Activated CD4-positive, alpha-beta T cell treated with anti-CD3 and anti-CD28 coated beads for 36 hours (primary cell): ENCODE results near the gene GMPR2. TPM values are rescaled to one million over a fixed set of nuclear protein-coding genes. Genes with fewer than 3 reads are reported as not detected.

Source experiments
- ATAC-seq: fragments of 200-7000 bp; cut with Tn5 transposase; one replicate; pipeline ENCODE4 v1.10.0; 2021; ENCODE audit warnings: mild to moderate bottlenecking, moderate library complexity
- CTCF ChIA-PET: fragments of 350-600 bp; sonication (Branson Sonifier 250); formaldehyde crosslinking; loops from one replicate; lab custom pipeline; 2021; ENCODE audit warnings: antibody characterized with exemption; lab: Charles Lee
- POLR2A ChIA-PET: fragments of 350-600 bp; sonication (Branson Sonifier 250); formaldehyde crosslinking; loops from one replicate; lab custom pipeline; 2021; ENCODE audit warnings: antibody characterized with exemption, inconsistent platforms; lab: Charles Lee
- DNase-seq: peaks from one replicate; pipeline ENCODE4 v3.0.0-alpha.2; 2020
- H3K27ac Mint-ChIP-seq: one replicate; pipeline ENCODE4 v1.8.0; 2021; ENCODE audit warnings: mixed read lengths
- H3K27me3 Mint-ChIP-seq: one replicate; pipeline ENCODE4 v1.8.0; 2021; ENCODE audit warnings: mixed read lengths
- H3K36me3 Mint-ChIP-seq: one replicate; pipeline ENCODE4 v1.8.0; 2021; ENCODE audit warnings: low read depth, mixed read lengths
- H3K4me1 Mint-ChIP-seq: one replicate; pipeline ENCODE4 v1.8.0; 2021; ENCODE audit warnings: mixed read lengths
- H3K4me3 Mint-ChIP-seq: one replicate; pipeline ENCODE4 v1.8.0; 2021; ENCODE audit warnings: mild to moderate bottlenecking, moderate library complexity, mixed read lengths
- H3K9me3 Mint-ChIP-seq: one replicate; pipeline ENCODE4 v1.8.0; 2021; ENCODE audit warnings: low read depth, mixed read lengths
- intact Hi-C, 2 experiments: fragments of 100-400 bp; cut with DNase I in 1 of 2; cut with micrococcal nuclease in 1 of 2; formaldehyde crosslinking; loops; one replicate each; pipeline versions ENCODE4 v1.14.2 to v1.15.1; 2022 to 2024; cut with DNase I, micrococcal nuclease
- total RNA-seq, 2 experiments: library from RNA; stranded (reverse); gene quantifications; one replicate each; pipeline ENCODE4 v1.2.3, GENCODE V29; 2021

Gene GMPR2
- total RNA-seq, 2 experiments from 2014 or later, result 56.7 to 59.6 TPM

DNA sequence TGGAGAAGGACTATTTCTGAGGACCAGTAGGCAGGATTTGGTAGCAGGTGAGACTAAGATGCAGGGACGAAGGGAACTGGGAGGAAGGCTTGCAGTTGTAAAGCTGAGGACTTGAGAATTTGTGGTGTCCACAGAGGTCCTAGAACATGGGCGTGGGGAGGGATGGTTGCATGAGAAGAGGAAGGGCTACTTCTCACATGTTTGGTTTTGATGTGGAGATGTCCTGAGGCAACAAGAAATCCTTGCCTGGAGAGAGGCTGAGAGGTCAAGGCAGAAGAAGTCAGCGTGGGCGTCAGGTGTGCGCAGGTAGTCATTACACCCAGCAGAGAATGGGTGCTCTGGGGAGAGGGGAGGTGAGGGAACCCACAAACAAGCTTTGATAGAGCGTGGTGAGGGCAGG, 44.3 kb downstream of the GMPR2 start:
- Mint-ChIP-seq H3K36me3 (peaks cover 7% of the 10 kb centered on the region), H3K27me3 (no peaks in the 10 kb centered on the region), H3K27ac (peak overlapping the region; percentile 22), H3K4me1 (peaks cover 76% of the 10 kb centered on the region), H3K9me3 (peaks cover 4% of the 10 kb centered on the region), H3K4me3 (no peak overlapping the region)
- ChIA-PET CTCF (interaction anchor here (1.2 to 4.5 kb wide), 3 partner anchors 20 to 31 kb away, joined by 5 to 32 read pairs (median 31); partner anchors contain the start of genes CIDEB and LTB4R2), POLR2A (no interaction called here)
- no peak for DNase-seq
- intact Hi-C loops, result loop anchor here in 1 of 2 experiments (10.0 kb wide), 2 partner anchors 398 to 722 kb away; partner anchors contain the start of genes THTPA and ZFHX2
- no peak for ATAC-seq

DNA sequence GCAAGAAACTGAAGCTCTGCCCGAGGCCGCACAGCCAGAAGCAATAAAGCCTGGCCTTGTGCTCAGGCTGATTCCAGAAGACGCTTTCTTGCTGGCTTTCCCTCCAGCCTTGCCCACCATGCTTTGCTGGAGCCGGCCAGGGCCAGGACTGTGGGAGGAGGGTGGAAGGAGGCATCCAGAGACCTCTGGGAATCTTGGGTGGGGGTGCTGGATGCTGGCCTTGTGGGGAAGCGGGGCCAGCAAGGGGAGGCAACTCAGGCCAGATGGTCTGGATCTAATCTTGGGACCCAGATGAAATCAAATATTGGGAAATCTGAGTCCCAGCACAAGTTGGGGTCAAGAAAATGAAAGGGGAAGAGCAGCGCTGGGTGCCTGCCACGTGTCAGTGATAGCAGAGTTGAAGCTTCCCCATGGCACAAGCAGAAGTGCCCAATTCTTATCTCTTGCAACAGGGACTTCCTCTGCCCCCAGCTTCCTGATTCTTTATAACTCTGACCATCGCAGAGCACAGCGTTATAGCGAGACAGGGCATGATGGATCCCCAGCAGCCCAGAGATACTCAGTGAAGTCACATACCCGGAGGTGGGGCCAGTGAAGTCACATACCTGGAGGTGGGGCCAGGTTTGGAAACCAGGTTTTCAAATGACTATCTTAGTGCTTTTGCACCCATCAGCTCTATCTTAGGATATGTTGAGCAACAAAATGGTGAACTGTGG, 45.0 kb downstream of the GMPR2 start:
- H3K4me3 Mint-ChIP-seq, result no peak overlapping the region
- no peaks in the 10 kb centered on the region for H3K27me3 Mint-ChIP-seq
- H3K27ac Mint-ChIP-seq, result peak overlapping the region; percentile 89
- ChIA-PET CTCF (interaction anchor here (0.6 to 4.5 kb wide), 5 partner anchors 20 to 130 kb away, joined by 3 to 32 read pairs (median 22); partner anchors contain the start of genes CIDEB, LTB4R2, RNF31 and TINF2), POLR2A (interaction anchor here (0.7 to 1.3 kb wide), 2 partner anchors 13 to 36 kb away, joined by 3 to 4 read pairs; partner anchors contain the start of gene TINF2)
- intact Hi-C loops, result loop anchor here in 1 of 2 experiments (10.0 kb wide), 2 partner anchors 397 to 723 kb away; partner anchors contain the start of genes THTPA and ZFHX2
- H3K9me3 Mint-ChIP-seq, result peaks cover 4% of the 10 kb centered on the region
- ATAC-seq (peak; percentile 18), DNase-seq (peak; percentile 69)
- peaks cover 69% of the 10 kb centered on the region for H3K4me1 Mint-ChIP-seq
- peaks cover 7% of the 10 kb centered on the region for H3K36me3 Mint-ChIP-seq

GRCh38 chr14:24278424-24278823, 45.7 kb downstream of the GMPR2 start:
- intact Hi-C loops, result loop anchor here in 1 of 2 experiments (10.0 kb wide), 2 partner anchors 396 to 724 kb away; partner anchors contain the start of genes THTPA and ZFHX2
- Mint-ChIP-seq H3K4me3 (no peak overlapping the region), H3K4me1 (peaks cover 63% of the 10 kb centered on the region), H3K27me3 (no peaks in the 10 kb centered on the region), H3K27ac (peak overlapping the region; percentile 89), H3K9me3 (peaks cover 4% of the 10 kb centered on the region), H3K36me3 (peaks cover 6% of the 10 kb centered on the region)
- CTCF ChIA-PET, result interaction anchor here (0.6 to 4.5 kb wide), 5 partner anchors 19 to 131 kb away, joined by 3 to 32 read pairs (median 22); partner anchors contain the start of genes CIDEB, LTB4R2, RNF31 and TINF2
- POLR2A ChIA-PET, result interaction anchor here (0.7 to 1.3 kb wide), 3 partner anchors 8 to 36 kb away, joined by 3 to 4 read pairs (median 4); partner anchors contain the start of gene TINF2
- no peak for DNase-seq
- ATAC-seq, result no peak

DNA sequence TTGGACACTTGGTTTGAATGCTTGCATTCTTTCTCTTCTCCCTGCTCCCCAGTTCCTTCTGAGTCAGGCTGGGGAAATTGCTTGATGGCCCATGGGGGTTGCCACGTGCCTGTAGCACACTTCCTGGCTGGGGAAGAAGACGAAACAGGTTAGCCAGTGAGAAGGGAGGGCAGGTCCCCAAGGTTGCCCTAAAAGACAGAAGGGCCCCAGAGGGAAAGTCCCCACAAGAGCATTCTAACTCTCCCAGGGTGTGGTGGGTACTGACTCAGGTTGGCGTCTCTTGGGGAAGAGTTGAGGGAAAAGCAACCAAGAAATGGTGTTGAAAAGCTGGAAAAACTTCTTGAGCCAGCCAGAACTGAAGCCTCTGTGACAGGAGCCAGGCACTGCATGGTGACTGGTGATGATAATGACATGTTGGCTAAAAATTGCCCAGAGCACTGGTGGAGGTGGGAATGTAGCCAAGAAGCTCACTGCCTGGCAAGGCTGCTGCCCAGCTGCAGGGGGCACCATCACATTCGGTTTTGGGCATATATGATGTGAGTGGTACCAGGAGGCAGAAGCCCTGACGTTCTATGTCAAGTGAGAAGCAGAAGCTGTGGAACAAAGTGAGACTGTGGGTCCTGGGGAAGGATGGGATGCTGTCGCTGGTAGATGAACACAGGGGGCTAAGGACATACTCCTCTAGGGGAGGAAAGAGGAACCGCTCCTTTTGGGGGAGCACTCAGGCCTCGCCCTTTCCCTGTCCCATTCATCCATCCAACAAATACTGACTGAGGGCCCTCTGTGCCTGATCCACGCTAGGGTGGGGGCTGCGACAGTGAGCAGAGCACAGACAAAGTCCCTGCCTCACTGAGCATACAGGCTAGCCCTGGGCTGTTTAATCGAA, 46.8 kb downstream of the GMPR2 start:
- peaks cover 52% of the 10 kb centered on the region for H3K4me1 Mint-ChIP-seq
- peak overlapping the region; percentile 34 for H3K4me3 Mint-ChIP-seq
- ATAC-seq, result peak; percentile 90
- CTCF ChIA-PET, result interaction anchor here (0.6 to 4.5 kb wide), 10 partner anchors 10 to 51 kb away, joined by 3 to 32 read pairs (median 6); partner anchors contain the start of genes CIDEB, LTB4R2 and TINF2
- peak; percentile 80 for DNase-seq
- peaks cover 4% of the 10 kb centered on the region for H3K9me3 Mint-ChIP-seq
- H3K27me3 Mint-ChIP-seq, result no peaks in the 10 kb centered on the region
- peaks cover 6% of the 10 kb centered on the region for H3K36me3 Mint-ChIP-seq
- H3K27ac Mint-ChIP-seq, result peak overlapping the region; percentile 89
- POLR2A ChIA-PET, result interaction anchor here (1.0 to 1.3 kb wide), 2 partner anchors 8 to 10 kb away, joined by 3 to 4 read pairs; partner anchors contain the start of gene RABGGTA
- intact Hi-C loops, result loop anchor here (1.0 to 10.0 kb wide), 5 partner anchors 10 to 725 kb away; partner anchors contain the start of genes THTPA (in 1 of the 2) and ZFHX2 (in 1 of the 2)

DNA sequence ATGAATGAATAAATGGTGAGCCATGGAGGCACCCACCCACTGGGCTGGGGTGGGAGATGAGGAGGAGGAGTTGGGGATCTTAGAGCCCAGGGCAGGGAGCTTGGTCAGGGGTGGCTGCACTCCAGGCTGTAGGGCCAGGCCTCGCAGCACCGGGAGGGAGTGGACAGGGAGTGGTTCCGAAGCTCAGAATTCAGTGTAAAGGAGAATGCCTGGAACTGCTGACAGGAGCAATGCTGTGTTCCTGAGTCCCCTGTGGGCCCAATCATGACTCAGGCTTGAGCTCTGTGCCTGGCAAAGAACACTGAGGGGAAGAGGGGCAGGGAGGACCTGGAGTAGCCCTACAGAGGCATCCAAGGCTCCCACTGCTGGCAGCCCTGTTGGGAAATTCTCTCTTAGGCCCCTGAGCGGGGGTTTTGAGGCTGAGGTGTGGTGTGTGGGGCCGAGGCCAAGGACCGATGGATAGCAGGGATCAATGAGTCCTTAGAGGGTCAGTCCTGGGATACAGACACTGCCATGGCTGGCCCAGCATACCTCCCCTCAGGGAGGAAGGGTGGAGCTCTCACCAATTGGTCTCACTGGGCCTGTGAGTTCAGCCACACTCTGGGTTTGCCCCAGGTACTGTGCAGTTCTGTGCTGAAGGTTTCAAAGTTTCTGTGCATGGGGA, 48.2 kb downstream of the GMPR2 start:
- Mint-ChIP-seq H3K4me3 (no peak overlapping the region), H3K4me1 (peaks cover 43% of the 10 kb centered on the region), H3K27me3 (no peaks in the 10 kb centered on the region), H3K27ac (peak overlapping the region; percentile 89), H3K36me3 (peaks cover 6% of the 10 kb centered on the region), H3K9me3 (peaks cover 4% of the 10 kb centered on the region)
- POLR2A ChIA-PET, result interaction anchor here (0.6 kb wide), 1 partner anchor 61 kb away, joined by 3 read pairs; no protein-coding TSS in a partner anchor
- DNase-seq, result no peak
- ATAC-seq, result no peak
- CTCF ChIA-PET, result interaction anchor here (1.7 to 4.5 kb wide), 6 partner anchors 9 to 52 kb away, joined by 4 to 32 read pairs (median 18); partner anchors contain the start of genes CIDEB, LTB4R2 and TINF2
- intact Hi-C loops, result no loop called here

DNA sequence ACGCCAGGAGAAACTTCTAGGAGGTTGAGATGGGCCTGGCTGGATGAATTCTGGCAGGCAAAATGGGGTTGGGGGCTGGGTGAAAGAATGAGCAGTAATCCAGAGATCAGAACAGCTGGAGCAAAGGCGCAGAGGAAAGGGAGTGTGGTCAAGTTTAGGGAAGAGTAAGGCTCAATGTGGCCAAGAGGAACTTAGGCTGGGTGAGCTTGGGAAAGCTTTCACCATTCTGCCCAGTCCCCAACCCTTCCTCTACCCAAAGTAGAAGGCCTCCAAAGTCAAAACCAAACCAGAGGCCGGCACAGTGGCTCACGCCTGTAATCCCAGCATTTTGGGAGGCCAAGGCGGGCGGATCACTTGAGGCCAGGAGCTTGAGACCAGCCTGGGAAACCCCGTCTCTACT, 48.9 kb downstream of the GMPR2 start:
- intact Hi-C loops, result no loop called here
- ATAC-seq (no peak), DNase-seq (no peak)
- POLR2A ChIA-PET, result interaction anchor here (0.6 kb wide), 1 partner anchor 62 kb away, joined by 3 read pairs; no protein-coding TSS in a partner anchor
- CTCF ChIA-PET, result interaction anchor here (1.7 kb wide), 1 partner anchor 53 kb away, joined by 4 read pairs; no protein-coding TSS in a partner anchor
- Mint-ChIP-seq H3K4me3 (no peak overlapping the region), H3K27me3 (no peaks in the 10 kb centered on the region), H3K27ac (no peak overlapping the region), H3K36me3 (peaks cover 6% of the 10 kb centered on the region), H3K4me1 (peaks cover 41% of the 10 kb centered on the region), H3K9me3 (peaks cover 4% of the 10 kb centered on the region)

GRCh38 chr14:24282736-24283135, 50.0 kb downstream of the GMPR2 start:
- H3K27ac Mint-ChIP-seq, result no peak overlapping the region
- ATAC-seq (no peak), DNase-seq (no peak)
- CTCF ChIA-PET, result interaction anchor here (0.7 to 1.4 kb wide), 5 partner anchors 9 to 229 kb away, joined by 3 to 8 read pairs (median 5); partner anchors contain the start of genes RABGGTA and TINF2
- POLR2A ChIA-PET, result no interaction called here
- no peaks in the 10 kb centered on the region for H3K27me3 Mint-ChIP-seq
- intact Hi-C loops, result no loop called here
- no peak overlapping the region for H3K4me3 Mint-ChIP-seq
- peaks cover 6% of the 10 kb centered on the region for H3K36me3 Mint-ChIP-seq
- H3K9me3 Mint-ChIP-seq, result peaks cover 4% of the 10 kb centered on the region
- peaks cover 31% of the 10 kb centered on the region for H3K4me1 Mint-ChIP-seq

DNA sequence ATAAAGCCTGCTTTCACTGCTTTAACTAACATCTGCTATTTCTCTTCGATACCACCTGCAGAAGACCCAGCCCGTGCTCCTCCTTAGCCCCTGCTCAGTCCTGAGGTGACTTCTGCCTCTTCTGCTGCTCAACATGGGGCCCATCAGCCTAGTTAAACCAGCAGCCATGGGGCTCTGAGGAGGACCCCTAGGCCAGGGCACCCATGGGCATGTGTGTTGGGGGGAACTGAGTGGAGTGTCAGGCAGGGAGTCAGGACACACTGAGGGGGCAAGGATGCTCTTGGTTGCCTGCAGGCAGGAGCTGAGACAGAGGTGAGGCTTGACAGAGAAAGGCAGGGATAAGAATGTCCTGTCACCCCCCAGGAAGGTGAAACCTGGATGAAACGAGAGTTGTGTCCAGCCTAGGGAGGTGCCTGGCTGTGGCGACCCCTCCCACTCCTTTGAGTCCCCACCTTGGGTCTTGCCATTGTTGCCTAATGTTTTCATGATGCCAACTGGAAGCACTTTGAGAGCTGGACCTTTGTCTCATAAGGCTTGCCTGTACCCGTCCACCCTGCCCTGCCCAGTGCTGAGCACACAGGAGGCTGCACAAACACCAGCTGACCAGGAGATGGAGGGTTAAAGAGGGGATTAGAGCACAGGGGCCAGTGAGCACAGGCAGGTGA, 51.2 kb downstream of the GMPR2 start:
- no peak overlapping the region for H3K4me3 Mint-ChIP-seq
- DNase-seq (no peak), ATAC-seq (no peak)
- H3K9me3 Mint-ChIP-seq, result no peaks in the 10 kb centered on the region
- H3K4me1 Mint-ChIP-seq, result peaks cover 25% of the 10 kb centered on the region
- H3K36me3 Mint-ChIP-seq, result peaks cover 1% of the 10 kb centered on the region
- H3K27me3 Mint-ChIP-seq, result no peaks in the 10 kb centered on the region
- ChIA-PET CTCF (interaction anchor here (0.8 to 1.4 kb wide), 3 partner anchors 10 to 13 kb away, joined by 4 to 8 read pairs (median 5); partner anchors contain the start of gene RABGGTA), POLR2A (no interaction called here)
- H3K27ac Mint-ChIP-seq, result peak overlapping the region; percentile 38
- intact Hi-C loops, result no loop called here

GRCh38 chr14:24284501-24285035, 51.8 kb downstream of the GMPR2 start:
- Mint-ChIP-seq H3K27ac (no peak overlapping the region), H3K27me3 (no peaks in the 10 kb centered on the region), H3K4me3 (no peak overlapping the region), H3K4me1 (peaks cover 25% of the 10 kb centered on the region), H3K36me3 (peaks cover 1% of the 10 kb centered on the region), H3K9me3 (no peaks in the 10 kb centered on the region)
- ATAC-seq, result no peak
- ChIA-PET POLR2A (no interaction called here), CTCF (interaction anchor here (1.3 kb wide), 1 partner anchor 13 kb away, joined by 4 read pairs; no protein-coding TSS in a partner anchor)
- no peak for DNase-seq
- intact Hi-C loops, result no loop called here
